NB4 (cell line): ENCODE measurements around the gene BCAT1.
"Not testable (repeated sequence)": the region's sequence is repeated elsewhere in the genome, so short reads cannot be mapped to it uniquely, and the experiment has no call there.

ENCODE experiments used
- MYC ChIP-seq: IDR thresholded peaks from 2 replicates; pipeline ENCODE4 v1.6.1; 2011; ENCODE audit warnings: low read depth, low read length
- TF ChIP-seq, protein P1 (sequence below): IDR thresholded peaks from one replicate; pipeline ENCODE4 v1.5.1; 2012; ENCODE audit warnings: low read depth, low read length
- TF ChIP-seq, protein P2 (sequence below): IDR thresholded peaks from 2 replicates; pipeline ENCODE4 v1.6.1; 2011; ENCODE audit warnings: low read depth, low read length

- TF ChIP-seq MYC: not testable (repeated sequence)
- TF ChIP-seq, protein P1, sequence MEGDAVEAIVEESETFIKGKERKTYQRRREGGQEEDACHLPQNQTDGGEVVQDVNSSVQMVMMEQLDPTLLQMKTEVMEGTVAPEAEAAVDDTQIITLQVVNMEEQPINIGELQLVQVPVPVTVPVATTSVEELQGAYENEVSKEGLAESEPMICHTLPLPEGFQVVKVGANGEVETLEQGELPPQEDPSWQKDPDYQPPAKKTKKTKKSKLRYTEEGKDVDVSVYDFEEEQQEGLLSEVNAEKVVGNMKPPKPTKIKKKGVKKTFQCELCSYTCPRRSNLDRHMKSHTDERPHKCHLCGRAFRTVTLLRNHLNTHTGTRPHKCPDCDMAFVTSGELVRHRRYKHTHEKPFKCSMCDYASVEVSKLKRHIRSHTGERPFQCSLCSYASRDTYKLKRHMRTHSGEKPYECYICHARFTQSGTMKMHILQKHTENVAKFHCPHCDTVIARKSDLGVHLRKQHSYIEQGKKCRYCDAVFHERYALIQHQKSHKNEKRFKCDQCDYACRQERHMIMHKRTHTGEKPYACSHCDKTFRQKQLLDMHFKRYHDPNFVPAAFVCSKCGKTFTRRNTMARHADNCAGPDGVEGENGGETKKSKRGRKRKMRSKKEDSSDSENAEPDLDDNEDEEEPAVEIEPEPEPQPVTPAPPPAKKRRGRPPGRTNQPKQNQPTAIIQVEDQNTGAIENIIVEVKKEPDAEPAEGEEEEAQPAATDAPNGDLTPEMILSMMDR: not testable (repeated sequence)
- TF ChIP-seq, protein P2, sequence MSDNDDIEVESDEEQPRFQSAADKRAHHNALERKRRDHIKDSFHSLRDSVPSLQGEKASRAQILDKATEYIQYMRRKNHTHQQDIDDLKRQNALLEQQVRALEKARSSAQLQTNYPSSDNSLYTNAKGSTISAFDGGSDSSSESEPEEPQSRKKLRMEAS: not testable (repeated sequence)
These were observed 38.7 kb downstream of the BCAT1 start for GRCh38 chr12:24910192-24910591.
